MM.1S (cell line): ENCODE measurements around the gene DMRTA1.

Experiments
- DNase-seq: peaks from one replicate; pipeline ENCODE4 v3.0.0-alpha.2; 2015
- H2AFZ ChIP-seq: fragments of 300-600 bp; sonication (generic); 2 replicates; pipeline ENCODE4 v1.6.0; 2016; ENCODE audit warnings: antibody characterized with exemption, low read length
- H3F3A ChIP-seq: fragments of 300-600 bp; sonication (generic); 2 replicates; pipeline ENCODE4 v1.6.1; 2016; ENCODE audit warnings: mild to moderate bottlenecking, antibody characterized with exemption, low read length, moderate library complexity, mixed read lengths; ENCODE audit not compliant: insufficient read depth
- H3K27ac ChIP-seq: fragments of 300-600 bp; sonication (generic); 2 replicates; pipeline ENCODE4 v1.5.1; 2016; ENCODE audit warnings: mild to moderate bottlenecking, low read length
- H3K27me3 ChIP-seq: fragments of 300-600 bp; sonication (generic); replicated peaks from 2 replicates; pipeline ENCODE4 v1.6.0; 2016; ENCODE audit warnings: low read length; ENCODE audit not compliant: insufficient read depth
- H3K36me3 ChIP-seq: fragments of 300-600 bp; sonication (generic); replicated peaks from 2 replicates; pipeline ENCODE4 v1.6.1; 2016; ENCODE audit warnings: mild to moderate bottlenecking, low read length, mixed read lengths; ENCODE audit not compliant: insufficient read depth
- H3K4me1 ChIP-seq: fragments of 300-600 bp; sonication (generic); 2 replicates; pipeline ENCODE4 v1.6.1; 2016; ENCODE audit warnings: low read length, mixed read lengths
- H3K4me2 ChIP-seq: fragments of 300-600 bp; sonication (generic); 2 replicates; pipeline ENCODE4 v1.6.0; 2016; ENCODE audit warnings: low read depth, low read length
- H3K4me3 ChIP-seq: fragments of 300-600 bp; sonication (generic); 2 replicates; pipeline ENCODE4 v1.5.1; 2016; ENCODE audit warnings: low read length, mixed read lengths
- H3K79me2 ChIP-seq: fragments of 300-600 bp; sonication (generic); 2 replicates; pipeline ENCODE4 v1.6.1; 2016; ENCODE audit warnings: mixed run types, low read length, mixed read lengths
- H3K9ac ChIP-seq: fragments of 300-600 bp; sonication (generic); 2 replicates; pipeline ENCODE4 v1.6.1; 2016; ENCODE audit warnings: low read length, mixed read lengths
- H3K9me2 ChIP-seq: fragments of 300-600 bp; sonication (generic); replicated peaks from 2 replicates; pipeline ENCODE4 v1.6.1; 2016; ENCODE audit warnings: mild to moderate bottlenecking, low read length, mixed read lengths; ENCODE audit not compliant: insufficient read depth
- H3K9me3 ChIP-seq: fragments of 300-600 bp; sonication (generic); replicated peaks from 2 replicates; pipeline ENCODE4 v1.6.1; 2016; ENCODE audit warnings: mild to moderate bottlenecking, low read length, mixed read lengths; ENCODE audit not compliant: insufficient read depth
- H4K20me1 ChIP-seq: fragments of 300-600 bp; sonication (generic); 2 replicates; pipeline ENCODE4 v1.6.1; 2016; ENCODE audit warnings: mild to moderate bottlenecking, low read length, moderate library complexity, mixed read lengths; ENCODE audit not compliant: insufficient read depth
- EZH2 ChIP-seq: fragments of 300-600 bp; sonication (generic); optimal IDR thresholded peaks from 2 replicates; pipeline ENCODE3; 2017; ENCODE audit warnings: low read depth, mild to moderate bottlenecking, antibody characterized with exemption, low read length, mixed read lengths
- EZH2phosphoT487 ChIP-seq: fragments of 300-600 bp; sonication (generic); IDR thresholded peaks from 2 replicates; pipeline ENCODE4 v1.6.1; 2018; ENCODE audit warnings: antibody characterized with exemption, low read length
- TF ChIP-seq, protein P1 (sequence below): fragments of 300-600 bp; sonication (generic); IDR thresholded peaks from 2 replicates; pipeline ENCODE4 v1.5.1; 2016; ENCODE audit warnings: antibody characterized with exemption, low read length, mixed read lengths

DMRTA1 gene

DNA sequence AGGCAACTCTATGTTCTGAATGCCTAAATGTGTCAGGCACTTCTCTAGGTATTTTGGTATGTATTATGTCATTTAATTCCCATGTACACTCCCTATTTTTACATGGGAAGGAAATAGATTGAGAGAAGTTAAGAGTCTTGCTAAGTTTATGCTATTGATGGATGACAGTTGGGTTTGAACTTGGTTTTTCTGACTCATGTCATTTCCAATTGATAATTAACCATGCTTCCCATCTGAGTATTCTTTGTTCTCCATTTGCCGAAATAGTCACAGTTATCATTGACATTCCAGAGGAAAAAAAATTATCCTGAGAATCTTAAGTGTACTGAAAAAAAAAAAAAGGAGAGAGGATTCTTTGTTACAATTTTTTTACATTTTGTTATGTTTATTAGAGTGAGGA is 23.1 kb upstream of the DMRTA1 start:
- no peak for TF ChIP-seq EZH2
- TF ChIP-seq EZH2phosphoT487 = no peak
- Histone ChIP-seq H3K4me2 (no peak overlapping the region), H3F3A (no peaks in the 10 kb centered on the region), H3K27ac (no peak overlapping the region), H4K20me1 (no peaks in the 10 kb centered on the region), H3K36me3 (no peaks in the 10 kb centered on the region), H2AFZ (no peak overlapping the region), H3K9me3 (no peaks in the 10 kb centered on the region), H3K9me2 (no peaks in the 10 kb centered on the region), H3K27me3 (no peaks in the 10 kb centered on the region), H3K79me2 (no peaks in the 10 kb centered on the region), H3K4me3 (no peak overlapping the region), H3K4me1 (0 out of 2 replicates have a peak, but pooled peaks cover 4% of the 10 kb centered on the region), H3K9ac (no peak overlapping the region)
- no peak for DNase-seq

DNA sequence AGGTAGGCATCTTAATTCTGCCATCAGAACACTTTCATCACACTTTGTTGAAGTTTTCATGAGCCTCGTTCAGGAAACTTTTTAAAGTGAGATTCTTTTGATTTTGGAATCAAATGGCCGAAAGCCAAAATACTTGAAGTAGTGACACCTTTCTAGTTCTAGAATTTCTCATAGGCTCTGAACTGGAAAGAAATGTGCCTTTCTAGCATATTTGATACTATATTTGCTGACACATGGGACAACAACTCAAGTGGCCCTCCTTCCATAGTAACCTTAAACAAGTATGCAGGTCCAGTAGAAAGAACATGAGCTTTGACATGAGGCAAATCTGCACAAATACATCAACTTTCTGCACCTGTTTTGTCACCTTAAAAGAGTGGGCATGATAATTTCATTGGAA is 22.0 kb upstream of the DMRTA1 start:
- Histone ChIP-seq H2AFZ (no peak overlapping the region), H3K36me3 (no peaks in the 10 kb centered on the region), H3K9me2 (no peaks in the 10 kb centered on the region), H3F3A (no peaks in the 10 kb centered on the region), H4K20me1 (no peaks in the 10 kb centered on the region), H3K79me2 (no peaks in the 10 kb centered on the region), H3K9ac (no peak overlapping the region), H3K27me3 (no peaks in the 10 kb centered on the region), H3K4me3 (no peak overlapping the region), H3K4me2 (no peak overlapping the region), H3K27ac (no peak overlapping the region), H3K9me3 (no peaks in the 10 kb centered on the region), H3K4me1 (0 out of 2 replicates have a peak, but pooled peaks cover 4% of the 10 kb centered on the region)
- DNase-seq = no peak
- TF ChIP-seq, protein P1, sequence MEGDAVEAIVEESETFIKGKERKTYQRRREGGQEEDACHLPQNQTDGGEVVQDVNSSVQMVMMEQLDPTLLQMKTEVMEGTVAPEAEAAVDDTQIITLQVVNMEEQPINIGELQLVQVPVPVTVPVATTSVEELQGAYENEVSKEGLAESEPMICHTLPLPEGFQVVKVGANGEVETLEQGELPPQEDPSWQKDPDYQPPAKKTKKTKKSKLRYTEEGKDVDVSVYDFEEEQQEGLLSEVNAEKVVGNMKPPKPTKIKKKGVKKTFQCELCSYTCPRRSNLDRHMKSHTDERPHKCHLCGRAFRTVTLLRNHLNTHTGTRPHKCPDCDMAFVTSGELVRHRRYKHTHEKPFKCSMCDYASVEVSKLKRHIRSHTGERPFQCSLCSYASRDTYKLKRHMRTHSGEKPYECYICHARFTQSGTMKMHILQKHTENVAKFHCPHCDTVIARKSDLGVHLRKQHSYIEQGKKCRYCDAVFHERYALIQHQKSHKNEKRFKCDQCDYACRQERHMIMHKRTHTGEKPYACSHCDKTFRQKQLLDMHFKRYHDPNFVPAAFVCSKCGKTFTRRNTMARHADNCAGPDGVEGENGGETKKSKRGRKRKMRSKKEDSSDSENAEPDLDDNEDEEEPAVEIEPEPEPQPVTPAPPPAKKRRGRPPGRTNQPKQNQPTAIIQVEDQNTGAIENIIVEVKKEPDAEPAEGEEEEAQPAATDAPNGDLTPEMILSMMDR = no peak
- TF ChIP-seq EZH2phosphoT487 (no peak), EZH2 (no peak)

- no peaks in the 10 kb centered on the region for H3K79me2 ChIP-seq
- no peaks in the 10 kb centered on the region for H3F3A ChIP-seq
- no peak overlapping the region for H3K4me3 ChIP-seq
- no peak overlapping the region for H2AFZ ChIP-seq
- H3K27ac ChIP-seq = no peak overlapping the region
- no peak for DNase-seq
- no peaks in the 10 kb centered on the region for H3K9me3 ChIP-seq
- no peak overlapping the region for H3K4me2 ChIP-seq
- H3K9me2 ChIP-seq = no peaks in the 10 kb centered on the region
- no peaks in the 10 kb centered on the region for H4K20me1 ChIP-seq
- 0 out of 2 replicates have a peak, but pooled peaks cover 4% of the 10 kb centered on the region for H3K4me1 ChIP-seq
- no peaks in the 10 kb centered on the region for H3K27me3 ChIP-seq
- H3K9ac ChIP-seq = no peak overlapping the region
- H3K36me3 ChIP-seq = no peaks in the 10 kb centered on the region
- no peak for TF ChIP-seq EZH2phosphoT487
- TF ChIP-seq EZH2 = no peak
- TF ChIP-seq, protein P1 = no peak
Measured at GRCh38 chr9:22425551-22425950, 21.1 kb upstream of the DMRTA1 start.

DNA sequence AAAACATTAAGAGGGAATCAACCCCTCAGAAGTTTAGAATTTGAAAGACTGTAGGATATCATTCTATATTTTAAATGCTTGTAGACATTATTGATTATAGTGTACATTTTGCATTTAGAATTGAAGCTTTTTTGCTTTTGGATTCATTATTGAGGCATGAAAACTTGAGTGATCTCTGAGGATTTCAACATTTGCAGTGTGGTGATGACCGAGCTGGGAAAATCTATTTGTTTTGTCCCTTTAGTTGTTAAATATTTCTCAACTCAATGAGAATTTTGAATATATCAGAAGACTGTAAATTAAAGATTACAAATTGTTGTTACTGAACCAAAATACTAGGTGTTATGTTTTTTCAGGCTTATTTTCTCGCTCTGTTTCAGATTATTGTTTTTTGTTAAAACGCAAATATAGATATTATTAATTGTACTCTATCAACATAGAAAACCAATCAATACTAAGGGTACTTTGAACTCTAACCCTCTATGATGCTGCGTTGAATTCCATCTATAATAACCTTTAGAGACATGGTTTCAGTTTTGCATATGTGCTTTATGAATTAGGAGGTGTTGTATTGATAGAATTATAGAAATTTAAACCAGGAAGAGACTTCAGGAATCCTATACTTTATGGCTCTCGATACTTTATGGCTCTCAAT is 19.3 kb upstream of the DMRTA1 start:
- 0 out of 2 replicates have a peak, but pooled peaks cover 1% of the 10 kb centered on the region for H3K4me1 ChIP-seq
- H3K9me3 ChIP-seq = no peaks in the 10 kb centered on the region
- TF ChIP-seq EZH2phosphoT487 (no peak), EZH2 (no peak)
- TF ChIP-seq, protein P1 = no peak
- no peak overlapping the region for H3K9ac ChIP-seq
- no peaks in the 10 kb centered on the region for H3K27me3 ChIP-seq
- no peaks in the 10 kb centered on the region for H3K9me2 ChIP-seq
- H3F3A ChIP-seq = no peaks in the 10 kb centered on the region
- H3K36me3 ChIP-seq = no peaks in the 10 kb centered on the region
- no peaks in the 10 kb centered on the region for H3K79me2 ChIP-seq
- no peaks in the 10 kb centered on the region for H4K20me1 ChIP-seq
- no peak overlapping the region for H2AFZ ChIP-seq
- no peak for DNase-seq
- H3K27ac ChIP-seq = no peak overlapping the region
- H3K4me2 ChIP-seq = no peak overlapping the region
- H3K4me3 ChIP-seq = no peak overlapping the region
